T-helper 17 cell (primary cell): ENCODE results near the gene PPP2R3C. TPM values are rescaled to one million over a fixed set of nuclear protein-coding genes. Genes with fewer than 3 reads are reported as not detected.
"Not testable (repeated sequence)": the region's sequence is repeated elsewhere in the genome, so short reads cannot be mapped to it uniquely, and the experiment has no call there.

Experiments
- ATAC-seq: fragments of 150-1000 bp; cut with Tn5 transposase; 2 replicates; pipeline ENCODE4 v1.10.0; 2021; ENCODE audit warnings: mild to moderate bottlenecking, moderate library complexity
- DNase-seq, 3 donors: peaks; one replicate each; pipeline versions ENCODE4 v3.0.0 to v3.0.0-alpha.2; 2020 to 2021
- H3K9me3 ChIP-seq: one replicate; pipeline ENCODE4 v1.7.0; 2013; ENCODE audit warnings: low read length, mild to moderate bottlenecking; ENCODE audit not compliant: control insufficient read depth, poor library complexity, severe bottlenecking
- H3K27ac Mint-ChIP-seq: one replicate; pipeline ENCODE4 v1.8.0; 2022; ENCODE audit warnings: mild to moderate bottlenecking, moderate library complexity, mixed read lengths
- H3K27me3 Mint-ChIP-seq: one replicate; pipeline ENCODE4 v1.8.0; 2022; ENCODE audit warnings: mixed read lengths
- H3K36me3 Mint-ChIP-seq: one replicate; pipeline ENCODE4 v1.8.0; 2022; ENCODE audit warnings: low read depth, mixed read lengths
- H3K4me1 Mint-ChIP-seq: one replicate; pipeline ENCODE4 v1.8.0; 2022; ENCODE audit warnings: mild to moderate bottlenecking, mixed read lengths
- H3K4me3 Mint-ChIP-seq: one replicate; pipeline ENCODE4 v1.8.0; 2022; ENCODE audit warnings: mild to moderate bottlenecking, moderate library complexity, mixed read lengths
- total RNA-seq, 4 donors: library from RNA in 2 of 4; stranded (reverse) in 2 of 4; gene quantifications; one replicate each; pipeline ENCODE4 v1.2.3 and lab custom pipeline; 2022 to 2026

Gene PPP2R3C
- total RNA-seq (10 to 100 TPM; 37.7 to 41.7 TPM), total RNA-seq (lab: John Stamatoyannopoulos, UW) (42.4 to 64.4 reads per million in 2 donors)

GRCh38 chr14:35121887-35122695, at the start of gene PPP2R3C, which contains the start of gene PRORP:
Gene PPP2R3C (minus strand): TSS chr14:35121990. CDS start chr14:35121959, 31 bp downstream.
Gene PRORP (plus strand): TSS chr14:35122552. CDS start chr14:35123246, 694 bp downstream.
- Mint-ChIP-seq H3K27ac (peak within 1 kb of the TSS; percentile 99), H3K27me3 (no peaks in the 10 kb centered on the region), H3K4me1 (peaks cover 43% of the 10 kb centered on the region), H3K4me3 (peak within 1 kb of the TSS; percentile 98), H3K36me3 (peaks cover 12% of the 10 kb centered on the region)
- peak; percentile 79 to 89 (median 81) for DNase-seq
- ATAC-seq = peak; percentile 85
- no peaks in the 10 kb centered on the region for H3K9me3 ChIP-seq

- no peak for DNase-seq
- H3K9me3 ChIP-seq = no peaks in the 10 kb centered on the region
- H3K27ac Mint-ChIP-seq = no peak overlapping the region
- H3K4me3 Mint-ChIP-seq = no peak overlapping the region
- no peaks in the 10 kb centered on the region for H3K27me3 Mint-ChIP-seq
- ATAC-seq = no peak
- peaks cover 8% of the 10 kb centered on the region for H3K4me1 Mint-ChIP-seq
- H3K36me3 Mint-ChIP-seq = peaks cover 13% of the 10 kb centered on the region
Measured at GRCh38 chr14:35167496-35167895, 45.7 kb upstream of the PPP2R3C start.

GRCh38 chr14:35164849-35165248, 43.1 kb upstream of the PPP2R3C start:
- ATAC-seq = no peak
- no peaks in the 10 kb centered on the region for H3K9me3 ChIP-seq
- H3K4me1 Mint-ChIP-seq = peaks cover 19% of the 10 kb centered on the region
- no peaks in the 10 kb centered on the region for H3K27me3 Mint-ChIP-seq
- DNase-seq = no peak
- no peak overlapping the region for H3K27ac Mint-ChIP-seq
- peaks cover 9% of the 10 kb centered on the region for H3K36me3 Mint-ChIP-seq
- H3K4me3 Mint-ChIP-seq = no peak overlapping the region

GRCh38 chr14:35163384-35163783, 41.6 kb upstream of the PPP2R3C start:
- no peak for DNase-seq
- no peaks in the 10 kb centered on the region for H3K9me3 ChIP-seq
- ATAC-seq = no peak
- no peaks in the 10 kb centered on the region for H3K27me3 Mint-ChIP-seq
- H3K4me1 Mint-ChIP-seq = peaks cover 27% of the 10 kb centered on the region
- no peak overlapping the region for H3K27ac Mint-ChIP-seq
- H3K36me3 Mint-ChIP-seq = peaks cover 14% of the 10 kb centered on the region
- H3K4me3 Mint-ChIP-seq = no peak overlapping the region

- Mint-ChIP-seq H3K4me1 (peaks cover 33% of the 10 kb centered on the region), H3K27ac (peak overlapping the region; percentile 87), H3K36me3 (peaks cover 16% of the 10 kb centered on the region), H3K27me3 (no peaks in the 10 kb centered on the region), H3K4me3 (peak overlapping the region; percentile 19)
- ATAC-seq = peak; percentile 92
- H3K9me3 ChIP-seq = no peaks in the 10 kb centered on the region
- no peak for DNase-seq
Measured at GRCh38 chr14:35161231-35161630, 39.4 kb upstream of the PPP2R3C start.

GRCh38 chr14:35159742-35160409, 38.1 kb upstream of the PPP2R3C start:
- no peak for DNase-seq
- peaks cover 14% of the 10 kb centered on the region for H3K36me3 Mint-ChIP-seq
- H3K9me3 ChIP-seq = no peaks in the 10 kb centered on the region
- peak overlapping the region; percentile 90 for H3K27ac Mint-ChIP-seq
- peak; percentile 44 for ATAC-seq
- no peak overlapping the region for H3K4me3 Mint-ChIP-seq
- peaks cover 36% of the 10 kb centered on the region for H3K4me1 Mint-ChIP-seq
- no peaks in the 10 kb centered on the region for H3K27me3 Mint-ChIP-seq

GRCh38 chr14:35158951-35159653, 37.3 kb upstream of the PPP2R3C start:
- Mint-ChIP-seq H3K27ac (peak overlapping the region; percentile 90), H3K36me3 (peaks cover 14% of the 10 kb centered on the region), H3K4me3 (no peak overlapping the region), H3K27me3 (no peaks in the 10 kb centered on the region), H3K4me1 (peaks cover 41% of the 10 kb centered on the region)
- ATAC-seq (no peak), DNase-seq (no peak)
- H3K9me3 ChIP-seq = no peaks in the 10 kb centered on the region

GRCh38 chr14:35158491-35158890, 36.7 kb upstream of the PPP2R3C start:
- ATAC-seq (no peak), DNase-seq (no peak)
- H3K4me3 Mint-ChIP-seq = no peak overlapping the region
- peaks cover 43% of the 10 kb centered on the region for H3K4me1 Mint-ChIP-seq
- peak overlapping the region; percentile 90 for H3K27ac Mint-ChIP-seq
- H3K27me3 Mint-ChIP-seq = no peaks in the 10 kb centered on the region
- no peaks in the 10 kb centered on the region for H3K9me3 ChIP-seq
- H3K36me3 Mint-ChIP-seq = peaks cover 14% of the 10 kb centered on the region

GRCh38 chr14:35155962-35156361, 34.2 kb upstream of the PPP2R3C start:
- Mint-ChIP-seq H3K4me1 (peaks cover 43% of the 10 kb centered on the region), H3K4me3 (peak overlapping the region; percentile 36), H3K36me3 (peaks cover 12% of the 10 kb centered on the region), H3K27ac (no peak overlapping the region), H3K27me3 (no peaks in the 10 kb centered on the region)
- peak; percentile 61 for ATAC-seq
- no peak for DNase-seq
- H3K9me3 ChIP-seq = no peaks in the 10 kb centered on the region

GRCh38 chr14:35154016-35154415, 32.2 kb upstream of the PPP2R3C start:
- peaks cover 34% of the 10 kb centered on the region for H3K4me1 Mint-ChIP-seq
- H3K9me3 ChIP-seq = no peaks in the 10 kb centered on the region
- DNase-seq (no peak), ATAC-seq (no peak)
- H3K27me3 Mint-ChIP-seq = no peaks in the 10 kb centered on the region
- H3K27ac Mint-ChIP-seq = peak overlapping the region; percentile 65
- H3K4me3 Mint-ChIP-seq = no peak overlapping the region
- H3K36me3 Mint-ChIP-seq = peaks cover 9% of the 10 kb centered on the region

GRCh38 chr14:35152531-35152930, 30.7 kb upstream of the PPP2R3C start:
- H3K4me1 Mint-ChIP-seq = peaks cover 28% of the 10 kb centered on the region
- H3K36me3 Mint-ChIP-seq, H3K27ac Mint-ChIP-seq, ATAC-seq, H3K4me3 Mint-ChIP-seq, H3K9me3 ChIP-seq, DNase-seq, H3K27me3 Mint-ChIP-seq: not testable (repeated sequence)

GRCh38 chr14:35149239-35149638, 27.4 kb upstream of the PPP2R3C start:
- H3K9me3 ChIP-seq = no peaks in the 10 kb centered on the region
- no peak for ATAC-seq
- no peak for DNase-seq
- Mint-ChIP-seq H3K27ac (peak overlapping the region; percentile 74), H3K36me3 (peaks cover 2% of the 10 kb centered on the region), H3K27me3 (no peaks in the 10 kb centered on the region), H3K4me1 (peaks cover 22% of the 10 kb centered on the region), H3K4me3 (no peak overlapping the region)

GRCh38 chr14:35147711-35148110, 25.9 kb upstream of the PPP2R3C start:
- H3K36me3 Mint-ChIP-seq = peaks cover 2% of the 10 kb centered on the region
- DNase-seq = no peak
- H3K4me3 Mint-ChIP-seq = no peak overlapping the region
- no peaks in the 10 kb centered on the region for H3K27me3 Mint-ChIP-seq
- H3K9me3 ChIP-seq = no peaks in the 10 kb centered on the region
- H3K4me1 Mint-ChIP-seq = peaks cover 20% of the 10 kb centered on the region
- ATAC-seq = no peak
- H3K27ac Mint-ChIP-seq = no peak overlapping the region
